ENCODE data around the gene SH2B2. TPM values are rescaled to one million over a fixed set of nuclear protein-coding genes. Genes with fewer than 3 reads are reported as not detected.

Gene SH2B2
- total and polyA plus RNA-seq, 7 donors, result 13.1 to 36.3 (median 27.3) TPM

DNA sequence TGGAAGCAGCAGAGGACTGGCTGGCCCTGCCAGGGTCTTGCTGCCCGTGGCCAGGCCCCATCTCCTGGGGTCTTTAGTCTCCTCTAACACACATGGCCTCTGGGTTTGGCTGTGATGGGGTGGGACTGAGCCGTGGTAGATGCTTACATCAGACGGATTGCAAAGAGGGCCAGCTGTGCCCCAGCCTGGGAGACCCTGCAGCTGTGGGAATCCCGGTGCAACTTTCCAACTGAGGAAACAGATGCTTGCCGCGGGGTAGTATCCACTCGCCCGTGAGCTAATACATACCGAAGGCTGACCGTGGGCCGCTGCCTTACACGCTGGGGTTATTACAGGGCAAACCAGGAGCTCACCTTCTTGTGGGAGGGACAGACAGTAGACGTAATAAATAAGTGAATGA, 24.1 kb upstream of the SH2B2 start:
- intact Hi-C loops (cut with DNase I), result no loop called here
- H3K27me3 ChIP-seq (ENCODE audit: insufficient read depth in 3 of 3, low read length in 2 of 3), result no peaks in the 10 kb centered on the region
- H3K9me3 ChIP-seq, result no peaks in the 10 kb centered on the region
- H3K4me3 ChIP-seq, result no peak overlapping the region
- H3K36me3 ChIP-seq (ENCODE audit: insufficient read depth in 1 of 2, low read depth in 1 of 2), result no peaks in the 10 kb centered on the region
- H3K4me1 ChIP-seq, result no peaks in the 10 kb centered on the region
- ATAC-seq (no peak), DNase-seq (no peak)
- TF ChIP-seq, protein P1, sequence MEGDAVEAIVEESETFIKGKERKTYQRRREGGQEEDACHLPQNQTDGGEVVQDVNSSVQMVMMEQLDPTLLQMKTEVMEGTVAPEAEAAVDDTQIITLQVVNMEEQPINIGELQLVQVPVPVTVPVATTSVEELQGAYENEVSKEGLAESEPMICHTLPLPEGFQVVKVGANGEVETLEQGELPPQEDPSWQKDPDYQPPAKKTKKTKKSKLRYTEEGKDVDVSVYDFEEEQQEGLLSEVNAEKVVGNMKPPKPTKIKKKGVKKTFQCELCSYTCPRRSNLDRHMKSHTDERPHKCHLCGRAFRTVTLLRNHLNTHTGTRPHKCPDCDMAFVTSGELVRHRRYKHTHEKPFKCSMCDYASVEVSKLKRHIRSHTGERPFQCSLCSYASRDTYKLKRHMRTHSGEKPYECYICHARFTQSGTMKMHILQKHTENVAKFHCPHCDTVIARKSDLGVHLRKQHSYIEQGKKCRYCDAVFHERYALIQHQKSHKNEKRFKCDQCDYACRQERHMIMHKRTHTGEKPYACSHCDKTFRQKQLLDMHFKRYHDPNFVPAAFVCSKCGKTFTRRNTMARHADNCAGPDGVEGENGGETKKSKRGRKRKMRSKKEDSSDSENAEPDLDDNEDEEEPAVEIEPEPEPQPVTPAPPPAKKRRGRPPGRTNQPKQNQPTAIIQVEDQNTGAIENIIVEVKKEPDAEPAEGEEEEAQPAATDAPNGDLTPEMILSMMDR (IDR thresholded peaks at IDR 0.05), result no peak
- H3K27ac ChIP-seq, result no peak overlapping the region
- 58 to 64% (median 61%) methylated on average over 11 to 13 of the region's 13 CpGs for WGBS, 3 donors

DNA sequence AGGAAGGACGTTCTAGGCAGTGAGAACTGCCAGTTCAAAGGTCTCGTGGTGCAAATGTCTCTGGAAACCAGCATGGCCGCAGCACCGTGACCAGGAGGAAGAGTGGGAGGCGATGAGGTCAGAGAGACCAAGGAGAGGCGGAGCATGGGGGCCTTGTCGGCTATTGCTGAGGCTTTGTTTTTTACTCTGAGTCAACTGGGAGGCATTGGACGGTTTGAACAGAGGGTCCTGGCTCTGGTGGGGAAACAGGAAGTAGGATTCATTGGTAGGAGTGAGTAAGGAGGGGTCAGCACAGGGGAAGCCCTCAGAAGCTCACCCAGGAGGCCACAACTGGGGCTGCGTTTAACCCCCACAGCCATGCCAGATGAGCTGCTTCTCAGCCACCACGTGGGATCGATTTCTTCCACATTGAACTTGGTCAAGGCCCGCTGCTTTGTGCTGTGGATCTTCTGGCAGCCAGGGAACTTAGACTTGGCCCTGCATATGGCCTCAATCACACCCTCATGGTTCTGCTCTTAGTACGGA, 22.2 kb upstream of the SH2B2 start:
- Histone ChIP-seq H3K9me3 (no peaks in the 10 kb centered on the region), H3K36me3 (ENCODE audit: insufficient read depth in 1 of 2, low read depth in 1 of 2) (no peaks in the 10 kb centered on the region), H3K27me3 (ENCODE audit: insufficient read depth in 3 of 3, low read length in 2 of 3) (no peaks in the 10 kb centered on the region), H3K27ac (no peak overlapping the region), H3K4me3 (no peak overlapping the region), H3K4me1 (no peaks in the 10 kb centered on the region)
- intact Hi-C loops (cut with DNase I), result no loop called here
- WGBS, 3 donors, result 59 to 78% (median 65%) methylated on average over 13 of the region's 13 CpGs
- ATAC-seq, result no peak
- TF ChIP-seq, protein P1 (IDR thresholded peaks at IDR 0.05), result no peak
- DNase-seq, result no peak

DNA sequence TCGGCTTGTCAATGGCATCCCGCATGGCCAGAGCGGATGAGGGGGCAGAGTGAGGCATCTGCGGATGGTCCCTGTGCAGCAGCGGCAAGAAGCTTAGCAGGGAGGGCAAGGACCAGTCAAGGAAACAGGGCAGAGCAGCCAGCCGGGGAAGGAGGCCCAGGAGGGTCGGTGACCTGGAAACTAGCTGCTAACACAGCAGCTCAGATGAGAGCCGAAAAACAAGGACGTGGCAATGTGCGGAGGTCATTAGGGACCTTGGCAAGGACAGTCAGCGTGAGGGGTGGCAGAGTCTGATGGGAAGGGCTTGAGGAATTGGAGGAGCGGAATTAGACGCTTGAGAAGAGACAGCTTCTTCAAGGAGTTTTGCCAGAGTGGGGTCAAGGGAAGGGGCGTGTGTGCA, 20.1 kb upstream of the SH2B2 start:
- Histone ChIP-seq H3K4me3 (no peak overlapping the region), H3K27me3 (ENCODE audit: insufficient read depth in 3 of 3, low read length in 2 of 3) (no peaks in the 10 kb centered on the region), H3K36me3 (ENCODE audit: insufficient read depth in 1 of 2, low read depth in 1 of 2) (no peaks in the 10 kb centered on the region), H3K27ac (no peak overlapping the region), H3K9me3 (no peaks in the 10 kb centered on the region), H3K4me1 (no peaks in the 10 kb centered on the region)
- intact Hi-C loops (cut with DNase I), result no loop called here
- TF ChIP-seq, protein P1 (IDR thresholded peaks at IDR 0.05), result no peak
- ATAC-seq, result no peak
- DNase-seq, result no peak
- WGBS, 3 donors, result 79 to 84% (median 83%) methylated on average over 14 of the region's 14 CpGs

DNA sequence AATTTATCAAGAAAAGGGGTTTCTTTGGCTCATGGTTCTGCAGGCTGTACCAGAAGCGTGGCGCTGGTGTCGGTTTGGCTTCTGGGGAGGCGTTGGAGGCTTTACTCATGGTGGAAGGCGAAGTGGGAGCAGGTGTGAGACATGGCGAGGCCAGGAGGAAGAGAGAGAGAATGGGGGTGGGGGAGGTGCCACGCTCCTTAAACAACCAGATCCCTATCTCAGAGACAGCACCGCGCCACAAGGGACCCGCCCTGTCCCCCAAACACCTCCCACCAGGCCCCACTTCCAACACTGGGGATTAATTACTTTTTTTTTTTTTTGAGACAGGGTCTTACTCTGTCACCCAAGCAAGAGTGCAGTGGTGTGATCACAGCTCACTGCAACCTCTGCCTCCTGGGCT, 18.0 kb upstream of the SH2B2 start:
- Histone ChIP-seq H3K27ac (no peak overlapping the region), H3K4me1 (no peaks in the 10 kb centered on the region), H3K27me3 (ENCODE audit: insufficient read depth in 3 of 3, low read length in 2 of 3) (no peaks in the 10 kb centered on the region), H3K36me3 (ENCODE audit: insufficient read depth in 1 of 2, low read depth in 1 of 2) (no peaks in the 10 kb centered on the region), H3K9me3 (no peaks in the 10 kb centered on the region), H3K4me3 (no peak overlapping the region)
- intact Hi-C loops (cut with DNase I), result no loop called here
- no peak for ATAC-seq
- DNase-seq, result no peak
- 84 to 88% (median 86%) methylated on average over 9 to 10 of the region's 10 CpGs for WGBS, 3 donors
- TF ChIP-seq, protein P1 (IDR thresholded peaks at IDR 0.05), result no peak

Measured in psoas muscle (tissue), 8 donors.